ENCODE data around the gene PIK3R5.

Gene PIK3R5

DNA sequence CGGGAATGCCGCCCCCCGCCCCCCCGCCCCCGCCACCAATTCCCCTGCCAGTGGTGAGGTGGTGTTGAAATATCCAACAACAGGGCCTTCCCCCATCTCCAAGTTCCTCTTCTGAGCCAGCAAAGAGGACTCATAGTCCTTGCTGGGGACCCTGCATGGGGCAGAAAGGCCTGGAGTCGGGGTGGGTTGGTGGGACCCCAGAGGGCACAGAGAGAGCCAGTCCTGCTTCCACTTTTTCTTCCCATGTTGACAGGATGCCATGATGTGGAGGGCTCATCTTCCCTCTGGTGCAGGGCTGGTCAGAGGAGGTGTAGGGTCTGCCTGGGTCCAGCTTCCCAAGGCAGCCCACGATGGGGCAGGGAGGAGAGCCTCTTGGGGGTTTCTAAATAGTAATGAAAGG is 49.0 kb downstream of the PIK3R5 start:
- Histone ChIP-seq H3K36me3 (ENCODE audit: low read length) (no peaks in the 10 kb centered on the region), H3K4me2 (ENCODE audit: low read depth, low read length, poor library complexity, severe bottlenecking) (no peak overlapping the region), H2AFZ (ENCODE audit: low read depth, low read length, severe bottlenecking) (no peak overlapping the region), H3K4me3 (ENCODE audit: insufficient read depth, low read length, poor library complexity, severe bottlenecking) (no peak overlapping the region), H3K9me3 (ENCODE audit: insufficient read depth, low read length) (no peaks in the 10 kb centered on the region), H3K27me3 (ENCODE audit: low read length) (no peaks in the 10 kb centered on the region), H3K9me2 (replicated peaks; ENCODE audit: insufficient read depth, low read length) (no peaks in the 10 kb centered on the region), H4K20me1 (ENCODE audit: low read depth, low read length) (no peaks in the 10 kb centered on the region), H3K9ac (ENCODE audit: low read length) (no peak overlapping the region), H3K27ac (ENCODE audit: low read depth, low read length) (no peak overlapping the region), H3F3A (ENCODE audit: insufficient read depth) (no peaks in the 10 kb centered on the region), H3K79me2 (ENCODE audit: insufficient read depth, low read length) (no peaks in the 10 kb centered on the region)
- TF ChIP-seq, protein P1, sequence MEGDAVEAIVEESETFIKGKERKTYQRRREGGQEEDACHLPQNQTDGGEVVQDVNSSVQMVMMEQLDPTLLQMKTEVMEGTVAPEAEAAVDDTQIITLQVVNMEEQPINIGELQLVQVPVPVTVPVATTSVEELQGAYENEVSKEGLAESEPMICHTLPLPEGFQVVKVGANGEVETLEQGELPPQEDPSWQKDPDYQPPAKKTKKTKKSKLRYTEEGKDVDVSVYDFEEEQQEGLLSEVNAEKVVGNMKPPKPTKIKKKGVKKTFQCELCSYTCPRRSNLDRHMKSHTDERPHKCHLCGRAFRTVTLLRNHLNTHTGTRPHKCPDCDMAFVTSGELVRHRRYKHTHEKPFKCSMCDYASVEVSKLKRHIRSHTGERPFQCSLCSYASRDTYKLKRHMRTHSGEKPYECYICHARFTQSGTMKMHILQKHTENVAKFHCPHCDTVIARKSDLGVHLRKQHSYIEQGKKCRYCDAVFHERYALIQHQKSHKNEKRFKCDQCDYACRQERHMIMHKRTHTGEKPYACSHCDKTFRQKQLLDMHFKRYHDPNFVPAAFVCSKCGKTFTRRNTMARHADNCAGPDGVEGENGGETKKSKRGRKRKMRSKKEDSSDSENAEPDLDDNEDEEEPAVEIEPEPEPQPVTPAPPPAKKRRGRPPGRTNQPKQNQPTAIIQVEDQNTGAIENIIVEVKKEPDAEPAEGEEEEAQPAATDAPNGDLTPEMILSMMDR (IDR thresholded peaks at IDR 0.05; ENCODE audit: insufficient read depth, low read length, poor library complexity, severe bottlenecking), result no peak
- TF ChIP-seq EZH2phosphoT487 (conservative IDR thresholded peaks at IDR 0.05; ENCODE audit: low read length), result no peak

DNA sequence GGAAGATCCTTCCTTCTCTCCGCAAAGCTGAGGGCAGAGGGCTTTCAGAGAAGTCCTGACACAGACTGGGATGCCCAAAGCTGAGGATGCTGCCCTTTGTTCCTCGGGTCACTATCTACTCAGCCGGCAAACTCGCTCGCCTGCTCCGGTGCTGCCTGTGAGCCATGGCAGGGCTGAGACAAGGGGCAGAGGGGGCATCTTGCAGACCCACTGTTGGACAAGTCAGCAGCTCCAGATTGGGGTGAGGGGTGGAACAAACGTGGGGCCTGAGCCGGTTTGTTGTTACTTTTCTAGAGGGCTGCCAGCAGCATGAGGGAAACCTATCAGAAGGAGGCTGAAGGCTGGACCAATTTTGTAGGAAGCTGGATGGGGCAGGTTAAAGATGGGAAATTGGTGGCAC is 51.0 kb downstream of the PIK3R5 start:
- Histone ChIP-seq H3K4me2 (ENCODE audit: low read depth, low read length, poor library complexity, severe bottlenecking) (no peak overlapping the region), H3K36me3 (ENCODE audit: low read length) (no peaks in the 10 kb centered on the region), H4K20me1 (ENCODE audit: low read depth, low read length) (no peaks in the 10 kb centered on the region), H3K27me3 (ENCODE audit: low read length) (no peaks in the 10 kb centered on the region), H3K9ac (ENCODE audit: low read length) (no peak overlapping the region), H3F3A (ENCODE audit: insufficient read depth) (no peaks in the 10 kb centered on the region), H3K9me3 (ENCODE audit: insufficient read depth, low read length) (no peaks in the 10 kb centered on the region), H3K4me3 (ENCODE audit: insufficient read depth, low read length, poor library complexity, severe bottlenecking) (no peak overlapping the region), H3K9me2 (replicated peaks; ENCODE audit: insufficient read depth, low read length) (no peaks in the 10 kb centered on the region), H2AFZ (ENCODE audit: low read depth, low read length, severe bottlenecking) (no peak overlapping the region), H3K79me2 (ENCODE audit: insufficient read depth, low read length) (no peaks in the 10 kb centered on the region), H3K27ac (ENCODE audit: low read depth, low read length) (no peak overlapping the region)
- TF ChIP-seq EZH2phosphoT487 (conservative IDR thresholded peaks at IDR 0.05; ENCODE audit: low read length), result no peak

DNA sequence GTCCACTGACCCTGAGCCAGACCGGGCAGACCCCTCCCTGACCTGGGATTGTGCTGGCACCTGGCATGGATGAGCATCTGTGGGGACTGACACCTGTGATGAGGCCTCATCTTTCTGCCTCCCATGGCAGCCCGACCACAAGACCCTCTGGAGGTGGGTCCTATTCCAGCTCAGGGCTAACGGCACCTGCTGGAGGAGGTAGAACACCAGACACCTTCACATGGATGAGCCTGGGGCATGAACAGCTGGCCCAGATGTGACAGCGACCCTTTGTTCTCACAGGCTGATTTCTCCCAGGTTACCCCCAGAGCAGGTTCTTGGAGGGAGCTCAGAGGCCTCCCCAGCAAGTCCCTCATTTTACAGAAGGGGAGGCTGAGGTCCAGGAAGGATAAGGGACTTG is 51.6 kb downstream of the PIK3R5 start:
- H3K4me3 ChIP-seq (ENCODE audit: insufficient read depth, low read length, poor library complexity, severe bottlenecking), result no peak overlapping the region
- H2AFZ ChIP-seq (ENCODE audit: low read depth, low read length, severe bottlenecking), result no peak overlapping the region
- H4K20me1 ChIP-seq (ENCODE audit: low read depth, low read length), result no peaks in the 10 kb centered on the region
- no peak overlapping the region for H3K27ac ChIP-seq (ENCODE audit: low read depth, low read length)
- H3K4me2 ChIP-seq (ENCODE audit: low read depth, low read length, poor library complexity, severe bottlenecking), result no peak overlapping the region
- no peak for TF ChIP-seq EZH2phosphoT487 (conservative IDR thresholded peaks at IDR 0.05; ENCODE audit: low read length)
- TF ChIP-seq, protein P1 (IDR thresholded peaks at IDR 0.05; ENCODE audit: insufficient read depth, low read length, poor library complexity, severe bottlenecking), result no peak
- H3K9me2 ChIP-seq (replicated peaks; ENCODE audit: insufficient read depth, low read length), result no peaks in the 10 kb centered on the region
- no peaks in the 10 kb centered on the region for H3K9me3 ChIP-seq (ENCODE audit: insufficient read depth, low read length)
- no peaks in the 10 kb centered on the region for H3F3A ChIP-seq (ENCODE audit: insufficient read depth)
- no peaks in the 10 kb centered on the region for H3K79me2 ChIP-seq (ENCODE audit: insufficient read depth, low read length)
- H3K9ac ChIP-seq (ENCODE audit: low read length), result no peak overlapping the region
- no peaks in the 10 kb centered on the region for H3K27me3 ChIP-seq (ENCODE audit: low read length)
- no peaks in the 10 kb centered on the region for H3K36me3 ChIP-seq (ENCODE audit: low read length)

DNA sequence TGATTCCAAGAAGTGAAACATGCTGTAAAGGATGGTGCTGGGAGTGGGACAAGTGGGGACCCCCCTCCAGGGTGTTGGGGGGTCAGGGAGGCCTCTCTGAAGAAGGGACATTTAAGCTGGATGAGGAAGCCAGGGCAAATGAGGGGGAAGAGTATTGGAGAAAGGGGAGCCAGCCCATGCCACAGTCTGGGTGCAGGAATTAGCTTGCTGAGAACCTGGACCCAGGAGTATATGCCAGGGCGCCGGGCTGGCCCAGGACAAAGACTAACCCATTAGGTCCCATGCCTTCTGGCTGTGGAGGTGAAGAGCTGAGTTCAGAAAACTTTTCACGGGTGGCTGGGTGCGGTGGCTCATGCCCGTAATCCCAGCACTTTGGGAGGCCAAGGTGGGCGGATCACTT is 52.4 kb downstream of the PIK3R5 start:
- H3K27ac ChIP-seq (ENCODE audit: low read depth, low read length), result no peak overlapping the region
- no peaks in the 10 kb centered on the region for H3K9me2 ChIP-seq (replicated peaks; ENCODE audit: insufficient read depth, low read length)
- H2AFZ ChIP-seq (ENCODE audit: low read depth, low read length, severe bottlenecking), result no peak overlapping the region
- TF ChIP-seq, protein P1 (IDR thresholded peaks at IDR 0.05; ENCODE audit: insufficient read depth, low read length, poor library complexity, severe bottlenecking), result no peak
- TF ChIP-seq EZH2phosphoT487 (conservative IDR thresholded peaks at IDR 0.05; ENCODE audit: low read length), result no peak
- H3K4me3 ChIP-seq (ENCODE audit: insufficient read depth, low read length, poor library complexity, severe bottlenecking), result no peak overlapping the region
- no peak overlapping the region for H3K4me2 ChIP-seq (ENCODE audit: low read depth, low read length, poor library complexity, severe bottlenecking)
- no peaks in the 10 kb centered on the region for H3K36me3 ChIP-seq (ENCODE audit: low read length)
- H3K27me3 ChIP-seq (ENCODE audit: low read length), result no peaks in the 10 kb centered on the region
- H3K79me2 ChIP-seq (ENCODE audit: insufficient read depth, low read length), result no peaks in the 10 kb centered on the region
- H4K20me1 ChIP-seq (ENCODE audit: low read depth, low read length), result no peaks in the 10 kb centered on the region
- H3F3A ChIP-seq (ENCODE audit: insufficient read depth), result no peaks in the 10 kb centered on the region
- H3K9me3 ChIP-seq (ENCODE audit: insufficient read depth, low read length), result no peaks in the 10 kb centered on the region
- no peak overlapping the region for H3K9ac ChIP-seq (ENCODE audit: low read length)

Data from SU-DHL-6 (cell line).